MM.1S (cell line): ENCODE data around the gene CNTN5.

Source experiments
- DNase-seq: peaks from one replicate; pipeline ENCODE4 v3.0.0-alpha.2; 2015
- H2AFZ ChIP-seq: fragments of 300-600 bp; sonication (generic); 2 replicates; pipeline ENCODE4 v1.6.0; 2016; ENCODE audit warnings: antibody characterized with exemption, low read length
- H3F3A ChIP-seq: fragments of 300-600 bp; sonication (generic); 2 replicates; pipeline ENCODE4 v1.6.1; 2016; ENCODE audit warnings: mild to moderate bottlenecking, antibody characterized with exemption, low read length, moderate library complexity, mixed read lengths; ENCODE audit not compliant: insufficient read depth
- H3K27ac ChIP-seq: fragments of 300-600 bp; sonication (generic); 2 replicates; pipeline ENCODE4 v1.5.1; 2016; ENCODE audit warnings: mild to moderate bottlenecking, low read length
- H3K27me3 ChIP-seq: fragments of 300-600 bp; sonication (generic); replicated peaks from 2 replicates; pipeline ENCODE4 v1.6.0; 2016; ENCODE audit warnings: low read length; ENCODE audit not compliant: insufficient read depth
- H3K36me3 ChIP-seq: fragments of 300-600 bp; sonication (generic); replicated peaks from 2 replicates; pipeline ENCODE4 v1.6.1; 2016; ENCODE audit warnings: mild to moderate bottlenecking, low read length, mixed read lengths; ENCODE audit not compliant: insufficient read depth
- H3K4me1 ChIP-seq: fragments of 300-600 bp; sonication (generic); 2 replicates; pipeline ENCODE4 v1.6.1; 2016; ENCODE audit warnings: low read length, mixed read lengths
- H3K4me2 ChIP-seq: fragments of 300-600 bp; sonication (generic); 2 replicates; pipeline ENCODE4 v1.6.0; 2016; ENCODE audit warnings: low read depth, low read length
- H3K4me3 ChIP-seq: fragments of 300-600 bp; sonication (generic); 2 replicates; pipeline ENCODE4 v1.5.1; 2016; ENCODE audit warnings: low read length, mixed read lengths
- H3K79me2 ChIP-seq: fragments of 300-600 bp; sonication (generic); 2 replicates; pipeline ENCODE4 v1.6.1; 2016; ENCODE audit warnings: mixed run types, low read length, mixed read lengths
- H3K9ac ChIP-seq: fragments of 300-600 bp; sonication (generic); 2 replicates; pipeline ENCODE4 v1.6.1; 2016; ENCODE audit warnings: low read length, mixed read lengths
- H3K9me2 ChIP-seq: fragments of 300-600 bp; sonication (generic); replicated peaks from 2 replicates; pipeline ENCODE4 v1.6.1; 2016; ENCODE audit warnings: mild to moderate bottlenecking, low read length, mixed read lengths; ENCODE audit not compliant: insufficient read depth
- H3K9me3 ChIP-seq: fragments of 300-600 bp; sonication (generic); replicated peaks from 2 replicates; pipeline ENCODE4 v1.6.1; 2016; ENCODE audit warnings: mild to moderate bottlenecking, low read length, mixed read lengths; ENCODE audit not compliant: insufficient read depth
- H4K20me1 ChIP-seq: fragments of 300-600 bp; sonication (generic); 2 replicates; pipeline ENCODE4 v1.6.1; 2016; ENCODE audit warnings: mild to moderate bottlenecking, low read length, moderate library complexity, mixed read lengths; ENCODE audit not compliant: insufficient read depth
- EZH2 ChIP-seq: fragments of 300-600 bp; sonication (generic); optimal IDR thresholded peaks from 2 replicates; pipeline ENCODE3; 2017; ENCODE audit warnings: low read depth, mild to moderate bottlenecking, antibody characterized with exemption, low read length, mixed read lengths
- EZH2phosphoT487 ChIP-seq: fragments of 300-600 bp; sonication (generic); IDR thresholded peaks from 2 replicates; pipeline ENCODE4 v1.6.1; 2018; ENCODE audit warnings: antibody characterized with exemption, low read length
- TF ChIP-seq, protein P1 (sequence below): fragments of 300-600 bp; sonication (generic); IDR thresholded peaks from 2 replicates; pipeline ENCODE4 v1.5.1; 2016; ENCODE audit warnings: antibody characterized with exemption, low read length, mixed read lengths

Gene CNTN5

DNA sequence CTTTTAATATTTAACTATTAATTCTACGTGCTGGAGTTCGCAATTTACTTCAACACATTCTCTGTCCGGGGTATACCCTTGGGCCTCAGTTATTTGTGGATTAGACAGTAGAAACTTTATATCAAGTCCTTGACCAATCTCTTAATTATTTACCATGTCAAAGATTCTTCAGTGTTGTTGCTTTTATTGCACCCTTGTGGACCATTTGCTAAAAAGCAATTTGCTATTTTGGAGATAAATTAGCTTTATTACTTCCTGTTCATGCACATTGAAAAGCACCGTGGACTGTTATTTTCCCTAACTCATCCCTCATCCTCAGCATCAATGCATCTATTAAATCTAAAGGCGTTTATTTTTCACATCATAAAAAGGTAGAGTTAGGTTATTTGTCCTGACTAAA lies 609.9 kb downstream of the CNTN5 start:
- Histone ChIP-seq H4K20me1 (no peaks in the 10 kb centered on the region), H3K9me2 (no peaks in the 10 kb centered on the region), H3K4me1 (no peaks in the 10 kb centered on the region; the same call in 1 of the 2 replicates), H3K27ac (no peak overlapping the region), H3K9me3 (no peaks in the 10 kb centered on the region), H3K4me3 (no peak overlapping the region), H3K36me3 (no peaks in the 10 kb centered on the region), H3K9ac (no peak overlapping the region), H3K79me2 (no peaks in the 10 kb centered on the region), H3K27me3 (no peaks in the 10 kb centered on the region), H3K4me2 (no peak overlapping the region), H3F3A (no peaks in the 10 kb centered on the region), H2AFZ (no peak overlapping the region)
- no peak for DNase-seq
- TF ChIP-seq EZH2 (no peak), EZH2phosphoT487 (no peak)
- TF ChIP-seq, protein P1, sequence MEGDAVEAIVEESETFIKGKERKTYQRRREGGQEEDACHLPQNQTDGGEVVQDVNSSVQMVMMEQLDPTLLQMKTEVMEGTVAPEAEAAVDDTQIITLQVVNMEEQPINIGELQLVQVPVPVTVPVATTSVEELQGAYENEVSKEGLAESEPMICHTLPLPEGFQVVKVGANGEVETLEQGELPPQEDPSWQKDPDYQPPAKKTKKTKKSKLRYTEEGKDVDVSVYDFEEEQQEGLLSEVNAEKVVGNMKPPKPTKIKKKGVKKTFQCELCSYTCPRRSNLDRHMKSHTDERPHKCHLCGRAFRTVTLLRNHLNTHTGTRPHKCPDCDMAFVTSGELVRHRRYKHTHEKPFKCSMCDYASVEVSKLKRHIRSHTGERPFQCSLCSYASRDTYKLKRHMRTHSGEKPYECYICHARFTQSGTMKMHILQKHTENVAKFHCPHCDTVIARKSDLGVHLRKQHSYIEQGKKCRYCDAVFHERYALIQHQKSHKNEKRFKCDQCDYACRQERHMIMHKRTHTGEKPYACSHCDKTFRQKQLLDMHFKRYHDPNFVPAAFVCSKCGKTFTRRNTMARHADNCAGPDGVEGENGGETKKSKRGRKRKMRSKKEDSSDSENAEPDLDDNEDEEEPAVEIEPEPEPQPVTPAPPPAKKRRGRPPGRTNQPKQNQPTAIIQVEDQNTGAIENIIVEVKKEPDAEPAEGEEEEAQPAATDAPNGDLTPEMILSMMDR, result no peak

DNA sequence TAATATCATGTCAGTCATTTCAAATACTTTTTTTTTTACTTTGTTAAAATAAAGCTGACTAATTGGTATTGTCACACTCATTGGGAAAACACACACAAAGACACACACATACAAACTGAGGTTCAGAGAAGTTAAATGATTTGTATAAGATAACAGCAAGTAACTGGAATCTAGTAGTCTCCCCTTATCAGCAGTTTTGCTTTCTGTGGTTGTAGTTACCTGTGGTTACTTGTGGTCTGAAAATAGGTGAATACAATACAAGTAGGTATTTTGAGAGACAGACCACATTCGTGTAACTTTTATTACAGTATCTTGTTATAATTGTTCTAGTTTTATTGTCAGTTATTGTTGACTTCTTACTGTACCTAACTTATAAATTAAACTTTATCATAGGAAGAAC lies 610.9 kb downstream of the CNTN5 start:
- Histone ChIP-seq H3K9me3 (no peaks in the 10 kb centered on the region), H3K4me1 (no peaks in the 10 kb centered on the region; the same call in 1 of the 2 replicates), H4K20me1 (no peaks in the 10 kb centered on the region), H3F3A (no peaks in the 10 kb centered on the region), H3K4me3 (no peak overlapping the region), H3K9ac (no peak overlapping the region), H2AFZ (no peak overlapping the region), H3K4me2 (no peak overlapping the region), H3K27ac (no peak overlapping the region), H3K9me2 (no peaks in the 10 kb centered on the region), H3K79me2 (no peaks in the 10 kb centered on the region), H3K27me3 (no peaks in the 10 kb centered on the region), H3K36me3 (no peaks in the 10 kb centered on the region)
- peak; percentile 72 for DNase-seq
- TF ChIP-seq EZH2, result no peak
- TF ChIP-seq, protein P1, result no peak
- TF ChIP-seq EZH2phosphoT487, result no peak

DNA sequence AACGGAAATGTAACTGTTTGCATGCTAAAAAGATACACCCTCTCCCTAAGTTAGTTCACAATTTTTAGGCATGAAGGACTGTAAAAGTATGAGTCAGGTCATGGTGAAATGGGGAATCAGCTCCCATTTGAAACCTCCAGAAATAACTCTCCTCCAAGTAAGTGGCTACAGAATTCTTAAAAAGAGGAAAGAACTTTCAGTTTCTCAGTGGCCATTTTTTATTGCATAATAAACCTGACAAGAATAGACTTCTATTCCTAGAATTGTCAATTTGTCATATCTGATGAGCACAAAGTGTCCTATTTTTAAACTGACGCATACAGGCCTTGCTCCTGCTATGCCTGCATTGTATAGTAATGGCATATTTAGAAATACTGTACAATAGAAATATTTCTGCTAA lies 612.2 kb downstream of the CNTN5 start:
- H3K36me3 ChIP-seq, result no peaks in the 10 kb centered on the region
- H3K9ac ChIP-seq, result no peak overlapping the region
- no peak overlapping the region for H3K27ac ChIP-seq
- H2AFZ ChIP-seq, result no peak overlapping the region
- H3K4me3 ChIP-seq, result no peak overlapping the region
- H3K79me2 ChIP-seq, result no peaks in the 10 kb centered on the region
- TF ChIP-seq, protein P1, result no peak
- TF ChIP-seq EZH2phosphoT487 (no peak), EZH2 (no peak)
- no peaks in the 10 kb centered on the region for H4K20me1 ChIP-seq
- no peaks in the 10 kb centered on the region; the same call in 1 of the 2 replicates for H3K4me1 ChIP-seq
- H3K9me2 ChIP-seq, result no peaks in the 10 kb centered on the region
- H3F3A ChIP-seq, result no peaks in the 10 kb centered on the region
- H3K27me3 ChIP-seq, result no peaks in the 10 kb centered on the region
- H3K4me2 ChIP-seq, result no peak overlapping the region
- no peaks in the 10 kb centered on the region for H3K9me3 ChIP-seq
- DNase-seq, result no peak
